Stimulated activated CD8-positive, alpha-beta memory T cell treated with anti-CD3 and anti-CD28 coated beads, Interleukin-4, amount 100 ng/mL, for 4 hours (primary cell): ENCODE data around the gene BPIFB4.

Experiments used
- DNase-seq, 2 donors: peaks; one replicate each; pipeline ENCODE4 v3.0.0-alpha.2; 2020; ENCODE audit warnings: low read depth in 2 of 2, low spot score in 1 of 2

Gene BPIFB4

DNA sequence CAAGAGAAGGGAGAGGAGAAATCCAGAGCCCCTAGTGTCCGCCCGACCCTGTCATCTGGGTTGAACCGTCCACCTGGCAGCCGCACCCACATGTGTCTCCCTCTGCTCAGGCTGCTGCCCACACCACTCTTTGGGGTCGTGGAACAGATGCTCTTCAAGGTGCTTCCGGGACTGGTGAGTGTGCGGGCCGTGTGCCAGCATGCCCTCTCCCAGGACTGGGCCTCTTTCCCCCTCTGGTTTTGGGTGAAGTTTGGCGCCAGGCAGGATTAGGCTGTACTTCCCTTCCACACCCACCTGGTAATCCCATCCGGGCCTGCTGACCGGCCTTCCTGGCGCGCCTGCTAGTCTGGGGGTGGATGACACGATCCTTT, 17.8 kb upstream of the BPIFB4 start:
- no peak for DNase-seq

DNA sequence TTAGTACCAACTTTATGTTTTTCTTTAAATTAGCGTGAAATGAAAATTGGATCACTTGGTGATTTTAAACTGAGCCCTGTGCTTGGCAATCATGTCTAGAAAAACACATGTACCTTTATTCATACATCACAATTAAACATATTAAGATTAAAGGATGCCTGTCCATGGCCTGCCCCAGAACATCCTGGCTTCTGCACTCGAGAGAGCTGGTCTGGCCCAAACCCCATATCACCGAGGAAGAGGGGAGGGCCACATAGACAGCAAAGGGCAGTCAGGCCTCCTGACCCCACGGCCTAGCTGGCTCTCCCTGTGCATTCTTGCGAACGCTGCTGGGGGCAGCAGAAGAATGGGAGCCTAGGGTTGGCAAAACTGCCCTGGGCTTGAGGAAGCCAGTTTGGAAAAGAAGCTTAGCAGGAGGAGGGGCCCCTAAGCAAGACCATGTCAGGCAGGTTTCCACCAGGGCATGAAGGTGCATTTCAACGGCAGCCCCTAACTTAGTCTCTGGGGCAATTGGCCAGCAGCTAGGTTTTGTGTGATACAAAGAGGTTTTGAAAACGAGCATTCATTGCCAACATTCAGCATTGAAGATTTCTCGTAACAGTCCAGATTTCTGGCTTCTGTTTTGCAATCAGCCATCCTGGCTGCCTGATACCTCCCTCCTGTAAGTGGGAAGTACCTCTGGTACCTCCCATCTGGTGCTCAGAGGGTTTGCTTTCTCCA, 17.2 kb upstream of the BPIFB4 start:
- DNase-seq: no peak

DNA sequence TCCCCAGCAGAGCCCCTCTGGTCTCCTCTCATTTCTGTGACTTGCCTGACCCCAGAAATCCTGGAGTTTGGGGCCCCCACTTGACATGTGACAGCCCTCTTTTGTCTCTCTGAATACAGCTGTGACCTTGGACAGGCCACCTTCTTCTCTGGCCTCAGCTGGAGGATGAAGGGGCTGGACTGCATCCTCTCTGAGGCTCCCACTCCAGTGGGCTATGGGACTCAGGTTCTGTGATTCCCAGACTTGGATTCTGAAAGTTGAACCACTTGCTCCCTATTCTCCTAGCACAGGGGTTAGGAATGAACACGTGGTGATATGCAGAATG, 16.7 kb upstream of the BPIFB4 start:
- no peak for DNase-seq

DNA sequence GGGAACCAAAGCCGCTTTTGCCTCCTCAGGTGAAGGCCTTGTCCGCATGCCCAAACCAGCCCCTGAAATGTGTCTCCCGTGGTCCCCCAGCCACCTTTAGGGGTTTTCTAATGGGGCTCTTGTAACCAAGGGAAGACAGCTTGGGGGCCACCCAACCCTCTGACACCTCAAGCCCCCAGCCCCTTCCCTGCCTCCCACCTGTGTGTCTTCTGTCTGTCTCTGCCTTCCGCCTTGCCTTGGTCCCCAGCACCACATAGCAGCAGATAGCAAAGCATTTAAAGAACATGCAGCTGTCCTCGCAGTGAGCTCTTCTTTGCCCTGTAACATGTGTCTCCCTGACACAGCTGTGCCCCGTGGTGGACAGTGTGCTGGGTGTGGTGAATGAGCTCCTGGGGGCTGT, 16.2 kb upstream of the BPIFB4 start:
- DNase-seq: no peak

DNA sequence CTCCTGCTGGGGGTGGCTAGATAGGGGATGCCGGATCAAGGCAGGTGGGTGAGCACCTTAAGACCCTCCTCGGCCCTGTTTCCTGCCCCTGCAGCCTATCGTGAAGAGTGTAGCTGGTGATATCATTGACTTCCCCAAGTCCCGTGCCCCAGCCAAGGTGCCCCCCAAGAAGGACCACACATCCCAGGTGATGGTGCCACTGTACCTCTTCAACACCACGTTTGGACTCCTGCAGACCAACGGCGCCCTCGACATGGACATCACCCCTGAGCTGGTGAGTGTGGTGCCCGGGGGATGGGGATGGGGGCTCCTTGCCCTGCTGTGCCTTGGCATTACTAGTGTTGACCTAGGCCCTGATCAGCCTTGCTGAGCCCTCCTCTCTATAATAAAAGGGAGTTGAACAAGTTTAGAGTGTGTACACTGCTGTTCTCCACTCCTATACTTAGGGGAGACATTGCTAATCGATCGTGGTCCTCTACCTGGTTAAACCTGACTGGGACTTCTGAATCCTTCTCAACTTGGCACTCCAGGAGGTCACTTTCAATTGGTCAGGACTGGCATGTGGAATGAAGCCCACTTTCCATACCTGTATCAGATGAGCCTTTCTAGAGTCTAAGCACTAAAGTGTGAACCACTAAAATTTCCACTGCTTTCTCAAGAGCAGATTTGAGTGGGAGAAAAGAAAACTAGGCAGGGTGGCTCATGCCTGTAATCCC, 14.7 kb upstream of the BPIFB4 start:
- no peak for DNase-seq

DNA sequence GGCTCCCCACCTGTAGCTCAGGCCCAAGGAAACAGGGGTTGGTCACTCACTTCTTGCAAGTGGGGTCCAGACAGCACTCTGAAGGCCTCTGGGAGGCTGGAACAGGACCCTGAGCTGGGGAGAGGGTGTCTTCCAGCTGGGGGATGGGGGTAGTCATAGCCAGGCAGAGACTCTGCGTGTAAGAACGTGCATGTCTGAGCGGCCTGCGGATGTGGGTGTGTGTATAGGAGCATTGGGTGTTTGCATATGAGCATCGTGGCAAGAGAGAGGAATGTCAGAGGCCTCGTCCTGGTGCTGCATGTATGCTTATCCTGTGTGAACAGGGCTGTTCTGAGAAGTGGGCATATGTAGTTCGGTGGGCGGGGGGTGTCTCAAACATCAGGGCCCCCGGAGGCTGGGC, 13.7 kb upstream of the BPIFB4 start:
- no peak for DNase-seq

DNA sequence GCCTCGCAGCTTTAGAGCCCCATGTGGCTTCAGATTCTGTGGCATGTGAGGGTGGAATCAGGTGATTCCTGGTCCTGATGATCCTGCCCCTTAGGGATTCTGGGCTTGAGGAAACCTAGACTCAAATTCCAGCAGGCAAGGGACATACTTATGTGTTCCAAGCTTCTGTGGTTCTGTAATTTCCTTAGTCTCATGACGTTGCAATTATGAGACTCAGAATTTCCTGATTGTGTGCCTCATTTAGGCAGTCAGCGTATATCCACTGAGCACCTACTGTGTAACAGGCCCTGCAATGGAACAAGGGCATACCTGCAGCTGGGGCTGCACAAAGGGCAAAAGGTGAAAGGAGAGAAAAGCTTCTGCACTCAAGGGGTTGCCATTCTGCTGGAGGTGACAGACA, 11.6 kb upstream of the BPIFB4 start:
- no peak for DNase-seq

DNA sequence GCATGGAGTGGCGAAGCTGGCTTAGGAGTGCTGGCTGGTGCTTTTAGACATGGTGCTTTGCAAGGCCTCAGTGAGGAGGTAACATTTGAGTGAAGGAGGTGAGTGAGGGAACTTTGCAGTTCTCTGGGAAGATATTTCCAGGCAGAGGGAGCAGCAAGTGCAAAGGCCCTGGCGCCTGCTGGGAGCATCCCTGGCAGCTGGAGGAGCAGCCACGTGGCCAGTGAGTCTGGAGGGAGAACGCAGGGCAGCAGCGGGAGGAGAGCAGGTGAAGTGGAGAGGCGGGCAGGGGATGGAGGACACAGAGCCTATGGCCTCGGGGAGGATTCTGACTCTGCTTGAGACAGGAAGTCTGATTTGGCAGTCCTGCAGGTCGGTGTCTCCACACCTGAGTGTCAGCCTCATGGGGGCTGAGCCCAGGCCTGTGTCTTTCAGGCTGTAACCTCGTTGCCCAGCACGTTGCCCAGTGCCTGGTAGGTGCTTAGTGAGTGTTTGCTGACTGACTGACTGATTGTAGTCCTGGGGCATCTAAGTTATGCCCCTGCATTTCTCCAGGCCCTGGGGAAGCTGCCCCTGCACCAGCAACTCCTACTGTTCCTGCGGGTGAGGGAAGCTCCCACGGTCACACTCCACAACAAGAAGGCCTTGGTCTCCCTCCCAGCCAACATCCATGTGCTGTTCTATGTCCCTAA, 11.0 kb upstream of the BPIFB4 start:
- no peak for DNase-seq

DNA sequence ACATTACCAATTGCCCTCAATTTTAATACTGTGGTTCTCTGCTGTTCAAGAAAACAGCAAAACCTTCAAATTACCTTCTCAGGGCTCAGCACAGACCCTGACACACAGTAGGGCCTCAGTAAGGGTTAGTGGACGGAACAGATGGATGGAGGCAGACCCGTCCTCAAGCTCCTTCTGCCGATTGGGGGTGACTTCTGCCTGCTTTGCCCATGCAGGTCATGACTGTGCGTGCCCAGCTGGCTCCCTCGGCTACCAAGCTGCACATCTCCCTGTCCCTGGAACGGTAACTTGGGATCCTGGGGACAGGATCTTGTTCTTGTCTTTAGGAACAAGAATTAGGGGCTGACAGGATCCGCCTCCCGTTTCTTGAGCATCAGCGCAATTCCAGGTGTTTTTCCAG, 9.8 kb upstream of the BPIFB4 start:
- DNase-seq: no peak

DNA sequence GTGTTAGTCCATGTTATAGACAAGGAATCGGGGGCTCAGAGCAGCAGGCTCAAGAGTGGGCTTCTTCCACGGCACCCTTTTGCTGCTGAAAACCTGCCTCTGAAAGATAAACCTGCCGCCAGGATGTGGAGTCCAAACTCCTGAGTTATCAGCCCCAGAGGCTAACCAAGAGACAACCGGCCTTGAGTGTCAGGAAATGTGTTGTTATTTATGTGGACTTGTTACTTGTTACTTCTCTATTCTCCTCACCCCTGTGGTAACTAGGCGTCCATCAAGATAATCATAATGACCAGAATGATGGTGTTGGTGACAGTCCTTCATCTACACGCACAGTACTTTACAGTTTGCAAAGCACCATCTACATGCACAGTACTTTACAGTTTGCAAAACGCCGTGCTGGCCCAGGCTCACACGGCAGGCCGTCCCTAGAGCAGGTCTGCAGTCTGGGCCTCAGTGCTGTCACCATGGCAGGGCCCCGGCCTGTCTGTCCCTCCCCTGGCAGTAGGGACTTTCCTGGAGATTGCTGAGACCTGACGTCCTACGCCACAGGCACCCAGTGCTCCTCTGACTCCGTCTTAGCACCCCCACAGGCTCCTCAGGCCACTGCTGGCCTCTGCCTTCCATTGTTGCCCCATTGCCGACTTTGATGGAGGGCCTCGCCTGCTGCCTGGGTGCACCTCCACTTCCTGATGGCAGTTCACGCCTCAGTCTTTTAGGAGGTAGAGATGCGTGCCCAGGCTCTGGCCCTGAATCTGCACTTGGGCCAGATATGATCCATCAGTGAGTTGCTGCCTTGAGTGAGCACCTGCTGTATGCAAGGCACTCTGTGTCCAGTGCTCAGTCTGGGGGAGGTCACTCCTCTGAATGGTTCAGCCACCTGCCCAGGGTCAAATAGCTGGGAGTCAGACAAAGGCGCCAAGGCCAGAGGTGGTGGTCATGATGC, 9.1 kb upstream of the BPIFB4 start:
- no peak for DNase-seq

DNA sequence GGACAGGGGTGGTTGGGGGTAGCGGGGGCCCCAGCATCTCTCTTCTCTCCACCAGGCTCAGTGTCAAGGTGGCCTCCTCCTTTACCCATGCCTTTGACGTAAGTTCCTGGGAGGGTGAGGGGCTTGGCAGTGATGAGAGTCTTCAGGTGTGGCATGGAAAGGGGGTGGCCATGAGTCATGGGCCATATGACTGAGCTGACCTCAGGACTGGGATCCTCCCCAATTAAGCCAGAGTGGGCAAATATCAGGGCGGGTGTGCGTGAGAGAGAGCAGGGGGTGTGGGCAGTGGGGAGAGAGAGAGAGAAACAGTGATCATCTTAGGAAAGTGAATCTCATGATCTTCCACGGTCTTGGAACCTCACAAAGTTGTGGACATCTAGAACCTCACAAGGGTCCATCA, 8.2 kb upstream of the BPIFB4 start:
- DNase-seq: no peak

DNA sequence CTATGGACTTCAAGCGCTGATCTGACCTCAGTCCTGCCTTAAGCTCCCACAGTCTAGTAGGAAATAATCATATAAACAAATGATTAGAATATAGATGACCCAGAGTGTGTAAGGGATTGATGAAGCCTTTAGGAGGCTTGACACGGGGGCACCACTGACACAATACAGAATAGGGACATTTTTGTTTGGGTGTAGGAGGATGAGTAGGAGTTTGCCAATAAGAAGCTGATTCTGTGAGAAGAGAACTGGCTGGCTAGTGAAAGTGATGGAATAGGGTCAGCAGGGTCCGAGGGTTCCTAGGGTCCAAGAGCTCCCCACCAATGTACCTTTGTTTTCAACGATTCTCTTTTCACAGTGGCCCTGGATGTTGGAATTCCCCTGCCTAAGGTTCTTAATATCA, 7.1 kb upstream of the BPIFB4 start:
- no peak for DNase-seq

DNA sequence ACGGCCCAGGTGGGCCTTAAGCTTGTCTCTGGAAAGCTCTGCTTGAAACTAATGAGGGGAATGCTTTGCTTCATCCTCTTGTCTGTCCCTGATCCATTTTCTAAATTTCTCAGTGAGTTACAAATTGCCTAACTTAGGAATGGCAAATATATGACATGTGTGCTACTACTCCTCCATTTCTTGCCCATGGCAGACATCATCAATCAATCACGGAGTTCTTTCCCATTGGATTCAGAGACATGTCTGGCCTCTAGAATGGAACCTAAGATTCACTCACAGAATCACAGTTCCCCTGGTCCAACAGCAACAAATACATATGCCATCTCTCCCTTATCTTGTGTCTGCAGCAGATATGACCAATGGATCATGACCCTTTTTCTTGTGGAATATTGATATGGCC, 6.6 kb upstream of the BPIFB4 start:
- DNase-seq: no peak

DNA sequence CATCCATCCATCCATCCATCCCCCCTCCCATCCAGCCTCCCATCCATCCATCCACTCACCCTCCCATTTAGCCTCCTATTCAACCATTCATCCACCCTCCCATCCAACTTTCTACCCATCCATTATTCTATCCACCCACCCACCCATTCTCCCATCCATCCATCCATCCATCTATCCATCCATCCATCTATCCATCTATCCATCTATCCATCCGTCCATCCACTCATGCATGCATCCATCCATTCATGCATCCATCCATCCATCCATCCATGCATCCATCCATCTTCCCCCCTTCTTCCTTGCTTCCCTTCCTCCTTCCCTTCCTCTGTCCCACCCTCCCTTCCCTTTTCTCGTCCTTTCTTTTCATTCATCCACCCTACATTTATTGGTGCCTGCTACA, 4.8 kb upstream of the BPIFB4 start:
- no peak for DNase-seq

DNA sequence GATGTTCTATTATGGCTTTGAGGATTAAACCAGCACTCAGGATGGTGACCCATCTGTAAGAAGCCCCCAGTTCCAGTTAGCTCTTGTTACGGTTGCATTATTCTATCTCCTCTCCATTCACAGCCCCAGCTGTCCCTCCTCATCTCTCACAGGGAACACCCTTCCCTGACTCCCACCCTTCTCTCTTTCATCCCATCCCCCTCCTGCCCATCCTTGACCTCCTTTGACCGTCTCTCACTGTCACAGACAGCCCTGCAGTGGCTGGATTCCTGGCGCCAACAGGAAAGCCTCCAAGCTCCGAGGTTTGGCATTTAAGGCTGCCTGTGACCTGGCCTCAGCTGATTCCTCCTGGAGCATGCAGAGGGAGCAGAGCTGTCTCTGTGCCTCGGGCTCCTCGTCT, 4.2 kb upstream of the BPIFB4 start:
- no peak for DNase-seq

DNA sequence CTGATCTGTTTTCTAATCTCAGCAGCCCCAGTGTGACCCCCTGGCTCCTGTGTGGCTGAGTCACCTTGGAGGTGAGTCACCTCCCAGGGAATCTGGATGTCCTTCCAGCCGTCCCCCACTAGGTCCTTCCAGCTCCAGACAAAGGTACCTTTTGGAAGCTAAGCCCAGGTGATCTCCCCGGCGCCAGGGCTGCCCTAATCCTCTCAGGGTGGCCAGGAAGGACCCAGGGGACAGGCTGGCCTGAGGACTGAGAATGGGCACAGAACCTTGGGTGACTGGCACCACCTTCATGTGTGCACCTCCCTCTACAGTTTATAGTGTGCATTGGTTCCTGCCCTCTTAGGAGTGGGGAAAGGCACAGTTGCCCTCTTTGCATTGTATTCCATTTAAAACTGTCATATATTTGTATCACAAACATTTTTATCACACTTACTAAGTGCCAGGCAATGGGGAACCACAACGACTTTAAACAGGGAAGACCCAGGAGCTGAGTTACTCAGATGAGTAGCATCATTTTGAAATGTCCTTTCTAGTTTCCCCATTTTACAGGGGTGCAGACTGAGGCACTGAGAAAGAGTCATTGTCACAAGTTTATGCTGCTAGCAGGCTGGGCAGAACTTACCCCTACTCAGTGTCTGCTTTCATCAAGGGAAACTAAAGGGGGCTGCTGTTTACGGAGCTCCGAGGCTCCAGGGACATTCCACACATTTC, 2.6 kb upstream of the BPIFB4 start:
- DNase-seq: no peak

DNA sequence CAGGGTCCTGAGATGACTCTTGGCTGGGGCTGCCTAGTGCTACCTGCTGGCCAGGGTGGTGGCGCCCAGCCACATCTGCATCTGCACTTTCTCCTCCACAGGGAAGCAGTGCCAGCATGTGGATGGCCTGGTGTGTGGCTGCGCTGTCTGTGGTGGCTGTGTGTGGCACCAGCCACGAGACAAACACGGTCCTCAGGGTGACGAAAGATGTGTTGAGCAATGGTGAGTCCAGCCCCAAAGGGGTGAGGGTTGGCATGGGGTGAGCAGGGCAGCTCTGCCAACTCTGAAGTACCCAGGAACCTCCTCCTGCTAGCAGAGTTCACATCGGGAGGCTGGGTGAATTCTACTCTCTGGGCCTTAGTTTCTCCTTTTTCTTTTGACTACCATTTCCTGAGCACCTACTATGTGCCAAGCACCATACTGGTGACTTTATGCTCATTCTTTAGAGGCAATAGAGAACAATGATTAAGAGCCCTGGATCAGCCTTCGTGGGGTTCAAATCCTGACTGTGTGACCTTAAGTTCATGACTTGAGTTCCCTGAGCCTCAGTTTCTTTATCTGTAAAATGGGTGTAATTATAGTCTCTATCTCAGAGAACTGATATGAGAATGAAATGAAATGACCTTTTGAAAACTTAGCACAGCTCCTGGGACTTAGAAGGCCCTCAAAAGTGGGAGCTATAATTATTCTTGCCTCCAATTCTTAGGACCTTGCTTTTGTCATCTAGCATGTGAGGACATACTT, 2.1 kb downstream of the BPIFB4 start:
- DNase-seq: no peak

DNA sequence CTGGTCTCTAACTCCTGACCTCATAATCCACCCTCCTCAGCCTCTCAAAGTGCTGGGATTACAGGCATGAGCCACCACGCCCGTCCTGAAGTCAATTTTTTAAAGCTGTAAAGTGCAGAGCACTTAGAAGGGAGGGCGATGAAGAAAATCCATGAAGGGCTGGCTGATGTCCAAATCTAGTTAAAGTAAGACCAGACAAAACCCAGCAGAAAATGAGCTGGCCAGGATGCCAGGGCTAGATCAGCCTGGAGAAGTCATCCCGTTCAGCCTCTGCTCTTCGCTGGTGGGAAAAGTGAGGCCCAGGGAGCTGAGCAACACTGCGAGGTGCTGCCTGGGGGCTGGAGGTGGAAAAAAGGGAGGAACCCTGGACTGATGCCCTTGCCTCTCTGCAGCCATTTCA, 3.1 kb downstream of the BPIFB4 start:
- no peak for DNase-seq

DNA sequence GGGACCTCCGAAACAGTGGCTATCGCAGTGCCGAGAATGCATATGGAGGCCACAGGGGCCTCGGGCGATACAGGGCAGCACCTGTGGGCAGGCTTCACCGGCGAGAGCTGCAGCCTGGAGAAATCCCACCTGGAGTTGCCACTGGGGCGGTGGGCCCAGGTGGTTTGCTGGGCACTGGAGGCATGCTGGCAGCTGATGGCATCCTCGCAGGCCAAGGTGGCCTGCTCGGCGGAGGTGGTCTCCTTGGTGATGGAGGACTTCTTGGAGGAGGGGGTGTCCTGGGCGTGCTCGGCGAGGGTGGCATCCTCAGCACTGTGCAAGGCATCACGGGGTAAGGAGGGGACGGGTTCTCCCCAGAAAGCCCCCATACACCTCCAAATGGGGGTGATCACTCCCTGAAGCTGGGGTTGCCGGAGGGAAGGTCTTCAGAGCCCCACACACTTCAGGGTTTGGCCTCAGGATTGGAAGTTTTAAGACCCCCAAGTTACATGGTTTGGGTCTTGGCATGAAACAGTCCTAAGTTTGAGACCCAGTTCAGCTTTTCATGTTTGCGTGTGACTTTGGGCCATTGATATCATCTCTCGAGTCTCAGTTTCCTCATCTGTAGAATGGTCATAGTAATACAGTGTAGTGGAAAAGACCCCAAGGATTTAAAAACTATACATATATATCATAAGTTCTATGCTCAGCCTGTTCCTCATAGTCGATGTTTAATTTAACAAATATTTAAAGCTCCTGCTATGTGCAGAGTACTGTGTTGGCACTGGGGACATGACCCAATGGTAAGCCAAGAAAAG, 4.3 kb downstream of the BPIFB4 start:
- DNase-seq: no peak
